ENCODE measurements around the gene TAS2R1. TPM values are rescaled to one million over a fixed set of nuclear protein-coding genes. Genes with fewer than 3 reads are reported as not detected.

The TAS2R1 gene
- not detected for total RNA-seq

GRCh38 chr5:9630251-9630650 lies at the start of gene TAS2R1:
TSS of gene TAS2R1 (minus strand) at chr5:9630351. CDS start at chr5:9630032, 319 bp downstream.
- no peaks in the 10 kb centered on the region for H3K36me3 Mint-ChIP-seq (ENCODE audit: low read depth)

GRCh38 chr5:9670371-9670770 lies 40.2 kb upstream of the TAS2R1 start:
- Mint-ChIP-seq H3K36me3 (ENCODE audit: low read depth) (no peaks in the 10 kb centered on the region), H3K27me3 (no peaks in the 10 kb centered on the region), H3K9me3 (peaks cover 17% of the 10 kb centered on the region), H3K27ac (no peak overlapping the region), H3K4me3 (no peak overlapping the region), H3K4me1 (no peaks in the 10 kb centered on the region)
- no peak for ATAC-seq (replicated peaks)

More at GRCh38 chr5:9630251-9630650, at the start of gene TAS2R1:
- no peak within 1 kb of the TSS for H3K27ac Mint-ChIP-seq
- no peaks in the 10 kb centered on the region for H3K4me1 Mint-ChIP-seq
- H3K4me3 Mint-ChIP-seq: no peak within 1 kb of the TSS
- peaks cover 12% of the 10 kb centered on the region for H3K9me3 Mint-ChIP-seq
- ATAC-seq (replicated peaks): no peak
- H3K27me3 Mint-ChIP-seq: no peaks in the 10 kb centered on the region

- Mint-ChIP-seq H3K27me3 (no peaks in the 10 kb centered on the region), H3K27ac (no peak overlapping the region), H3K36me3 (ENCODE audit: low read depth) (no peaks in the 10 kb centered on the region), H3K4me1 (no peaks in the 10 kb centered on the region), H3K4me3 (no peak overlapping the region), H3K9me3 (peaks cover 17% of the 10 kb centered on the region)
- no peak for ATAC-seq (replicated peaks)
Observed at GRCh38 chr5:9667906-9668305, 37.8 kb upstream of the TAS2R1 start.

GRCh38 chr5:9663891-9664290 lies 33.7 kb upstream of the TAS2R1 start:
- ATAC-seq (replicated peaks): no peak
- peaks cover 8% of the 10 kb centered on the region for H3K9me3 Mint-ChIP-seq
- no peak overlapping the region for H3K4me3 Mint-ChIP-seq
- H3K4me1 Mint-ChIP-seq: no peaks in the 10 kb centered on the region
- no peaks in the 10 kb centered on the region for H3K27me3 Mint-ChIP-seq
- no peaks in the 10 kb centered on the region for H3K36me3 Mint-ChIP-seq (ENCODE audit: low read depth)
- no peak overlapping the region for H3K27ac Mint-ChIP-seq

GRCh38 chr5:9661316-9662015 lies 31.3 kb upstream of the TAS2R1 start:
- H3K4me1 Mint-ChIP-seq: no peaks in the 10 kb centered on the region
- H3K27me3 Mint-ChIP-seq: no peaks in the 10 kb centered on the region
- H3K4me3 Mint-ChIP-seq: no peak overlapping the region
- H3K36me3 Mint-ChIP-seq (ENCODE audit: low read depth): no peaks in the 10 kb centered on the region
- ATAC-seq (replicated peaks): no peak
- no peak overlapping the region for H3K27ac Mint-ChIP-seq
- peaks cover 4% of the 10 kb centered on the region for H3K9me3 Mint-ChIP-seq

GRCh38 chr5:9658706-9659105 lies 28.6 kb upstream of the TAS2R1 start:
- ATAC-seq (replicated peaks): no peak
- Mint-ChIP-seq H3K36me3 (ENCODE audit: low read depth) (no peaks in the 10 kb centered on the region), H3K4me3 (no peak overlapping the region), H3K27me3 (no peaks in the 10 kb centered on the region), H3K27ac (no peak overlapping the region), H3K4me1 (no peaks in the 10 kb centered on the region), H3K9me3 (peaks cover 4% of the 10 kb centered on the region)

GRCh38 chr5:9657819-9658218 lies 27.7 kb upstream of the TAS2R1 start:
- Mint-ChIP-seq H3K4me3 (no peak overlapping the region), H3K27me3 (no peaks in the 10 kb centered on the region), H3K9me3 (peaks cover 4% of the 10 kb centered on the region), H3K27ac (no peak overlapping the region), H3K4me1 (no peaks in the 10 kb centered on the region), H3K36me3 (ENCODE audit: low read depth) (no peaks in the 10 kb centered on the region)
- no peak for ATAC-seq (replicated peaks)

GRCh38 chr5:9655641-9656040 lies 25.5 kb upstream of the TAS2R1 start:
- no peak for ATAC-seq (replicated peaks)
- H3K36me3 Mint-ChIP-seq (ENCODE audit: low read depth): no peaks in the 10 kb centered on the region
- H3K27me3 Mint-ChIP-seq: no peaks in the 10 kb centered on the region
- H3K9me3 Mint-ChIP-seq: peaks cover 4% of the 10 kb centered on the region
- no peak overlapping the region for H3K4me3 Mint-ChIP-seq
- no peak overlapping the region for H3K27ac Mint-ChIP-seq
- no peaks in the 10 kb centered on the region for H3K4me1 Mint-ChIP-seq

GRCh38 chr5:9654886-9655285 lies 24.7 kb upstream of the TAS2R1 start:
- no peaks in the 10 kb centered on the region for H3K27me3 Mint-ChIP-seq
- no peaks in the 10 kb centered on the region for H3K36me3 Mint-ChIP-seq (ENCODE audit: low read depth)
- no peak overlapping the region for H3K4me3 Mint-ChIP-seq
- no peak overlapping the region for H3K27ac Mint-ChIP-seq
- H3K4me1 Mint-ChIP-seq: no peaks in the 10 kb centered on the region
- peaks cover 5% of the 10 kb centered on the region for H3K9me3 Mint-ChIP-seq
- no peak for ATAC-seq (replicated peaks)

GRCh38 chr5:9653811-9654210 lies 23.7 kb upstream of the TAS2R1 start:
- Mint-ChIP-seq H3K4me1 (no peaks in the 10 kb centered on the region), H3K36me3 (ENCODE audit: low read depth) (no peaks in the 10 kb centered on the region), H3K4me3 (no peak overlapping the region), H3K27ac (no peak overlapping the region), H3K9me3 (peaks cover 5% of the 10 kb centered on the region), H3K27me3 (no peaks in the 10 kb centered on the region)
- no peak for ATAC-seq (replicated peaks)

- Mint-ChIP-seq H3K27me3 (no peaks in the 10 kb centered on the region), H3K36me3 (ENCODE audit: low read depth) (no peaks in the 10 kb centered on the region), H3K4me1 (no peaks in the 10 kb centered on the region), H3K4me3 (no peak overlapping the region), H3K9me3 (peaks cover 5% of the 10 kb centered on the region), H3K27ac (no peak overlapping the region)
- ATAC-seq (replicated peaks): no peak
Observed at GRCh38 chr5:9653061-9653460, 22.9 kb upstream of the TAS2R1 start.

- Mint-ChIP-seq H3K4me1 (no peaks in the 10 kb centered on the region), H3K27ac (no peak overlapping the region), H3K4me3 (no peak overlapping the region), H3K27me3 (no peaks in the 10 kb centered on the region), H3K9me3 (peaks cover 5% of the 10 kb centered on the region), H3K36me3 (ENCODE audit: low read depth) (no peaks in the 10 kb centered on the region)
- no peak for ATAC-seq (replicated peaks)
Observed at GRCh38 chr5:9652295-9652694, 22.1 kb upstream of the TAS2R1 start.

GRCh38 chr5:9646843-9647242 lies 16.7 kb upstream of the TAS2R1 start:
- Mint-ChIP-seq H3K27me3 (no peaks in the 10 kb centered on the region), H3K4me1 (no peaks in the 10 kb centered on the region), H3K4me3 (no peak overlapping the region), H3K9me3 (peaks cover 5% of the 10 kb centered on the region), H3K36me3 (ENCODE audit: low read depth) (no peaks in the 10 kb centered on the region), H3K27ac (no peak overlapping the region)
- ATAC-seq (replicated peaks): no peak

GRCh38 chr5:9644630-9645029 lies 14.5 kb upstream of the TAS2R1 start:
- ATAC-seq (replicated peaks): no peak
- H3K4me3 Mint-ChIP-seq: no peak overlapping the region
- H3K27me3 Mint-ChIP-seq: no peaks in the 10 kb centered on the region
- H3K9me3 Mint-ChIP-seq: peaks cover 3% of the 10 kb centered on the region
- H3K27ac Mint-ChIP-seq: no peak overlapping the region
- H3K4me1 Mint-ChIP-seq: no peaks in the 10 kb centered on the region
- H3K36me3 Mint-ChIP-seq (ENCODE audit: low read depth): no peaks in the 10 kb centered on the region

- Mint-ChIP-seq H3K36me3 (ENCODE audit: low read depth) (no peaks in the 10 kb centered on the region), H3K27ac (no peak overlapping the region), H3K9me3 (peaks cover 8% of the 10 kb centered on the region), H3K4me3 (no peak overlapping the region), H3K4me1 (no peaks in the 10 kb centered on the region), H3K27me3 (no peaks in the 10 kb centered on the region)
- ATAC-seq (replicated peaks): no peak
Observed at GRCh38 chr5:9642621-9643020, 12.5 kb upstream of the TAS2R1 start.
